ENCODE results near the gene GTF2I.
"Not testable (repeated sequence)": the region's sequence is repeated elsewhere in the genome, so short reads cannot be mapped to it uniquely, and the experiment has no call there.

Gene GTF2I

GRCh38 chr7:74656837-74657691, 454 bp upstream of the GTF2I start:
- peak; percentile 97 for DNase-seq (ENCODE audit: low read depth)

GRCh38 chr7:74658178-74659004, 873 bp downstream of the GTF2I start:
- peak; percentile 87 for DNase-seq (ENCODE audit: low read depth)

- not testable (repeated sequence) for DNase-seq (ENCODE audit: low read depth)
Observed at GRCh38 chr7:74660202-74660601, 2.7 kb downstream of the GTF2I start.

GRCh38 chr7:74661836-74662794, 4.6 kb downstream of the GTF2I start:
- not testable (repeated sequence) for DNase-seq (ENCODE audit: low read depth)

GRCh38 chr7:74665296-74665938, 7.9 kb downstream of the GTF2I start:
- no peak for DNase-seq (ENCODE audit: low read depth)

- not testable (repeated sequence) for DNase-seq (ENCODE audit: low read depth)
Observed at GRCh38 chr7:74667013-74667412, 9.5 kb downstream of the GTF2I start.

GRCh38 chr7:74667520-74667919, 10.0 kb downstream of the GTF2I start:
- DNase-seq (ENCODE audit: low read depth) = not testable (repeated sequence)

- no peak for DNase-seq (ENCODE audit: low read depth)
Observed at GRCh38 chr7:74671602-74672001, 14.1 kb downstream of the GTF2I start.

GRCh38 chr7:74672343-74672915, 14.9 kb downstream of the GTF2I start:
- no peak for DNase-seq (ENCODE audit: low read depth)

- no peak for DNase-seq (ENCODE audit: low read depth)
Observed at GRCh38 chr7:74674166-74674565, 16.6 kb downstream of the GTF2I start.

- no peak for DNase-seq (ENCODE audit: low read depth)
Observed at GRCh38 chr7:74682829-74683228, 25.3 kb downstream of the GTF2I start.

- DNase-seq (ENCODE audit: low read depth) = no peak
Observed at GRCh38 chr7:74683799-74684198, 26.3 kb downstream of the GTF2I start.

GRCh38 chr7:74684473-74684872, 27.0 kb downstream of the GTF2I start:
- no peak for DNase-seq (ENCODE audit: low read depth)

- no peak for DNase-seq (ENCODE audit: low read depth)
Observed at GRCh38 chr7:74684921-74685320, 27.4 kb downstream of the GTF2I start.

GRCh38 chr7:74690474-74690873, 33.0 kb downstream of the GTF2I start:
- no peak for DNase-seq (ENCODE audit: low read depth)

GRCh38 chr7:74704419-74704818, 46.9 kb downstream of the GTF2I start:
- DNase-seq (ENCODE audit: low read depth) = not testable (repeated sequence)

- DNase-seq (ENCODE audit: low read depth) = no peak
Observed at GRCh38 chr7:74707238-74707637, 49.7 kb downstream of the GTF2I start.

- DNase-seq (ENCODE audit: low read depth) = no peak
Observed at GRCh38 chr7:74708569-74709275, 51.2 kb downstream of the GTF2I start.

- no peak for DNase-seq (ENCODE audit: low read depth)
Observed at GRCh38 chr7:74709880-74710671, 52.6 kb downstream of the GTF2I start.

- no peak for DNase-seq (ENCODE audit: low read depth)
Observed at GRCh38 chr7:74713567-74713966, 56.0 kb downstream of the GTF2I start.

Measured in activated T-cell treated with anti-CD3 and anti-CD28 coated beads for 24 hours (primary cell).